ENCODE data around the gene CKAP5. TPM values are rescaled to one million over a fixed set of nuclear protein-coding genes. Genes with fewer than 3 reads are reported as not detected.
A peak's percentile ranks its signal among the peaks of the same experiment; 100 is the strongest.
"Not testable (repeated sequence)": the region's sequence is repeated elsewhere in the genome, so short reads cannot be mapped to it uniquely, and the experiment has no call there.

CKAP5 gene
- total RNA-seq, 1 donor from 2014 or later, result 70.3 TPM

GRCh38 chr11:46718155-46719019 lies 127.7 kb downstream of the CKAP5 start:
- intact Hi-C loops (cut with DNase I), result no loop called here
- ATAC-seq (no peak), DNase-seq (ENCODE audit: missing footprints) (no peak)

GRCh38 chr11:46717825-46718154 lies 128.3 kb downstream of the CKAP5 start:
- DNase-seq (ENCODE audit: missing footprints); ATAC-seq; intact Hi-C loops (cut with DNase I): not testable (repeated sequence)

GRCh38 chr11:46712874-46713576 lies 133.1 kb downstream of the CKAP5 start:
- DNase-seq (ENCODE audit: missing footprints) (no peak), ATAC-seq (no peak)
- intact Hi-C loops (cut with DNase I), result loop anchor here (5.0 kb wide), 1 partner anchor 96 kb away; the partner anchor contains the start of genes ATG13 and HARBI1

- no peak for DNase-seq (ENCODE audit: missing footprints)
- intact Hi-C loops (cut with DNase I), result loop anchor here (5.0 kb wide), 1 partner anchor 94 kb away; the partner anchor contains the start of genes ATG13 and HARBI1
- ATAC-seq, result no peak
Observed at GRCh38 chr11:46711303-46711702, 134.8 kb downstream of the CKAP5 start.

- peak; percentile 98 for ATAC-seq
- intact Hi-C loops (cut with DNase I), result loop anchor here (5.0 kb wide), 1 partner anchor 94 kb away; the partner anchor contains the start of genes ATG13 and HARBI1
- no peak for DNase-seq (ENCODE audit: missing footprints)
Observed at GRCh38 chr11:46710821-46711269, 135.2 kb downstream of the CKAP5 start.

- intact Hi-C loops (cut with DNase I); ATAC-seq; DNase-seq (ENCODE audit: missing footprints): not testable (repeated sequence)
Observed at GRCh38 chr11:46709351-46709750, 136.7 kb downstream of the CKAP5 start.

- no peak for DNase-seq (ENCODE audit: missing footprints)
- intact Hi-C loops (cut with DNase I), result no loop called here
- ATAC-seq, result no peak
Observed at GRCh38 chr11:46706886-46707285, 139.2 kb downstream of the CKAP5 start.

GRCh38 chr11:46705070-46705688 lies 140.9 kb downstream of the CKAP5 start:
- DNase-seq (ENCODE audit: missing footprints), result no peak
- no peak for ATAC-seq
- intact Hi-C loops (cut with DNase I), result no loop called here

- intact Hi-C loops (cut with DNase I), result loop anchor here (2.0 kb wide), 1 partner anchor 52 kb away; no protein-coding TSS in a partner anchor
- ATAC-seq (no peak), DNase-seq (ENCODE audit: missing footprints) (no peak)
Observed at GRCh38 chr11:46701078-46701654, 144.9 kb downstream of the CKAP5 start.

- peak; percentile 99 for DNase-seq (ENCODE audit: missing footprints)
- ATAC-seq, result peak; percentile 96
- intact Hi-C loops (cut with DNase I), result loop anchor here (2.0 kb wide), 1 partner anchor 52 kb away; no protein-coding TSS in a partner anchor
Observed at GRCh38 chr11:46700241-46701077, 145.6 kb downstream of the CKAP5 start, which contains the start of the genes ARHGAP1 and ZNF408. Gene ARHGAP1, minus strand, starts transcription at chr11:46700619. Its CDS starts 4,512 bp downstream, at chr11:46696107. Gene ZNF408, plus strand, starts transcription at chr11:46701031. Its CDS starts 17 bp downstream, at chr11:46701048.

- intact Hi-C loops (cut with DNase I), result loop anchor here (10.0 kb wide), 1 partner anchor 84 kb away; the partner anchor contains the start of genes ATG13 and HARBI1
- ATAC-seq, result no peak
- no peak for DNase-seq (ENCODE audit: missing footprints)
Observed at GRCh38 chr11:46698597-46698996, 147.5 kb downstream of the CKAP5 start.

GRCh38 chr11:46697723-46698122 lies 148.4 kb downstream of the CKAP5 start:
- ATAC-seq (no peak), DNase-seq (ENCODE audit: missing footprints) (no peak)
- intact Hi-C loops (cut with DNase I), result loop anchor here (10.0 kb wide), 1 partner anchor 83 kb away; the partner anchor contains the start of genes ATG13 and HARBI1

GRCh38 chr11:46697303-46697702 lies 148.8 kb downstream of the CKAP5 start:
- DNase-seq (ENCODE audit: missing footprints) (no peak), ATAC-seq (no peak)
- intact Hi-C loops (cut with DNase I), result loop anchor here (10.0 kb wide), 1 partner anchor 83 kb away; the partner anchor contains the start of genes ATG13 and HARBI1

GRCh38 chr11:46696212-46696558 lies 149.9 kb downstream of the CKAP5 start:
- DNase-seq (ENCODE audit: missing footprints) (peak; percentile 86), ATAC-seq (peak; percentile 65)
- intact Hi-C loops (cut with DNase I), result loop anchor here (10.0 kb wide), 1 partner anchor 81 kb away; the partner anchor contains the start of genes ATG13 and HARBI1

- ATAC-seq (no peak), DNase-seq (ENCODE audit: missing footprints) (no peak)
- intact Hi-C loops (cut with DNase I), result loop anchor here (10.0 kb wide), 1 partner anchor 81 kb away; the partner anchor contains the start of genes ATG13 and HARBI1
Observed at GRCh38 chr11:46695345-46696211, 150.5 kb downstream of the CKAP5 start.

GRCh38 chr11:46694607-46695006 lies 151.5 kb downstream of the CKAP5 start:
- intact Hi-C loops (cut with DNase I), result loop anchor here (10.0 kb wide), 1 partner anchor 80 kb away; the partner anchor contains the start of genes ATG13 and HARBI1
- no peak for ATAC-seq
- DNase-seq (ENCODE audit: missing footprints), result no peak
